Measurements from ENCODE around the gene PTPN3. TPM values are rescaled to one million over a fixed set of nuclear protein-coding genes. Genes with fewer than 3 reads are reported as not detected.

The PTPN3 gene
- total and polyA plus RNA-seq, 9 of the 15 experiments (the other 6 are each of a cell fraction or from before 2014, with no cell fraction given) = 0.02 TPM; not detected in 8

GRCh38 chr9:109401169-109401989 is 96.7 kb downstream of the PTPN3 start (continued):
- peak; percentile 52; the same call in 1 of the 2 replicates for TF ChIP-seq REST (IDR thresholded peaks at IDR 0.05; ENCODE audit: borderline replicate concordance)
- no peak for TF ChIP-seq REST (CRISPR knock-in tag; IDR thresholded peaks at IDR 0.05; ENCODE audit: low read depth)
- TF ChIP-seq ATF1 (CRISPR knock-in tag; IDR thresholded peaks at IDR 0.05) = no peak
- TF ChIP-seq ATF1 (tag; IDR thresholded peaks at IDR 0.05) = no peak
- peak; percentile 55; the same call in 1 of the 2 replicates for TF ChIP-seq STAG1 (CRISPR knock-in tag; IDR thresholded peaks at IDR 0.05; ENCODE audit: borderline replicate concordance)
- TF ChIP-seq RAD21 (CRISPR knock-in tag; conservative IDR thresholded peaks at IDR 0.05 in 1 of 2, IDR thresholded peaks at IDR 0.05 in 1 of 2) = peak; percentile 39 to 78
- no peak for TF ChIP-seq FOXA3 (CRISPR knock-in tag; conservative IDR thresholded peaks at IDR 0.05 in 1 of 2, IDR thresholded peaks at IDR 0.05 in 1 of 2)
